Measurements from ENCODE around the gene SLC13A4.
"Not testable (repeated sequence)": the region's sequence is repeated elsewhere in the genome, so short reads cannot be mapped to it uniquely, and the experiment has no call there.

Gene SLC13A4

DNA sequence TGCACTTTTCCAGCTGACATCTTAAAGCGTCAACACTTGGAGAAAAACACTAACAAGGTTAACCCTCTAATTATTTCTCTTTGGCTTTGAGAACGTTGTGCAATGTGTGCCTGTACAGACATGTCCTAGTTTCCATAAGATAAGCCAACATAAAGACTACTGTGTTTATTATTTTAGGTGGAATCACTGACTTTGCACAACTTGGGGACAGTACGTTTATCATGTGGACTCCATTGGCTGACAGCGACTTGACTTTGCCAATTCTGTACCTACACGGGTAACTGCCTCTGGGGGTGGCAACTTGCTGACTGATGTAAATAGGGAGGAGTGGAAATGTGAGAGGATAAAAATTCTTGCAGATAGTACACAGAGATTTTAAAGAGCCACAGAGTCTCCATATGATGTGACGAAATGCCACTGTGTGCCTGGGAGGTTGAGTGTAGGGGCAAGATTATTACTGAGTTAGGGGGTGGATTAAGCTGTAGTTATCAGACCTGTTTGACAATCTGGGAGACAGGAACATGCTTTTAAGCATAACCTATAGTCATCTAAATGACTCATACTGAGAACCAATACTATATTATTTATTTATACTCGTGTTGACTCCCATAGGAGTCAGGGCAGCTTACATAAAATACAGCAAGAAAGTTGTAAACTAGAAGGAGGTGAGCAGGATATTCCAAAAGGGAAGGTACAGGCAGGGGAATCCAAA is 21.0 kb downstream of the SLC13A4 start:
- H3K4me3 ChIP-seq (ENCODE audit: low read depth, low read length) = no peak overlapping the region
- no peak for DNase-seq (ENCODE audit: low read depth)

DNA sequence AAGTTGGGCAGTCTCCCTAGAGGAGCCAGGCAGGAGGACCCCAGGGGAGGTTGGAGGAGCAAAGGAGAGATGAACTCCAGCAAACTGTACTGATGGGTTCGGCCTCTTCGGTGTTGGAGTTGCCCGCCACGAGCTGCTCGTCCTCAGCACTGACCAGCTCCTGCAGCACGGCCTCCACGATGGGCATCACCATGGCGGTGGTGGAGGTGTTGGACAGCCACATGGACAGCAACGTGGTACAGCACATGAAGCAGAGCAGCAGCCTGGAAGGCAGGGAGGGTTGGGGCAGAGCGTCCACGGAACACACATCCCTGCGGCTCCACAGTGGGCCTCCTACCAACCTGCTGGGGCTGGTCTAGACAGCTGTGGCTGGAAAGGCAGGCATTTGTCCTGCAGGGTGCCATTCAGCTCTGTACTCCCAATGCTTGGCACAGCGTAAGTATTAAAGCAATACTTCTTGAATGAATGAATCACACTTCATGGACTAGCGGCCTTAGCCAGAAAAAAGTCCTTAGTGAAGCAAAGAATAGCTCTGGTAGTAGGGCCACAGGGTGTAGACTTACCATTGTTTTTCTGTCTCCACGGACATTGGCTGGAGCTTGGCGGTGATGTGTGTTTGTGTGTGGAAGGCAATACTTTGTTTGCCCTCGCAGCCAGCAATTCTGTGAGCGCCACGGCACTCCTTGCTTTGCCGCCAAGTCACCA is 21.8 kb downstream of the SLC13A4 start:
- H3K4me3 ChIP-seq (ENCODE audit: low read depth, low read length) = no peak overlapping the region
- no peak for DNase-seq (ENCODE audit: low read depth)

- H3K4me3 ChIP-seq (ENCODE audit: low read depth, low read length) = no peak overlapping the region
- DNase-seq (ENCODE audit: low read depth) = no peak
These were observed 23.3 kb downstream of the SLC13A4 start for GRCh38 chr7:135704698-135705097.

- DNase-seq (ENCODE audit: low read depth) = no peak
- no peak overlapping the region for H3K4me3 ChIP-seq (ENCODE audit: low read depth, low read length)
These were observed 23.9 kb downstream of the SLC13A4 start for GRCh38 chr7:135704074-135704473.

GRCh38 chr7:135697276-135698049 is 30.5 kb downstream of the SLC13A4 start:
- no peak for DNase-seq (ENCODE audit: low read depth)

DNA sequence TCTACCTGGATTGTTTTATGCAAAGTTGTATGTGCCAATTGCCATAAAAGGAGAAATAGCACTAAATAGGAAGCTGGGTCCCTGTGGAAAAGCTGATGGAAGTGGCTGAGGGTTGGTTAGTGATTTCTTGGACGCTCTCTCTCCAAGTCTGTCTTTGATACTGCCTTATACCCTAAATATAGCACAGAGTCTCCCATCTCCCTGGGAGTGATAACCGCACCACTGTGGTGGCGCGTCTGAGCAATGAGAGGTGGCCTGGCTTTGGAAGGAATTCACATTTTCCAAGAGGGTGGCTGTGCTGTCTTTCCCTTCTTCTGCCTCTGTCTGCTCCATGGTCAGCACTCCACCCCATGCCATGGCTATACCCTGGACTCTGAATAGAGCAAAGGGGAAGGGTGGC is 34.4 kb downstream of the SLC13A4 start:
- DNase-seq (ENCODE audit: low read depth) = no peak
- H3K4me3 ChIP-seq (ENCODE audit: low read depth, low read length) = no peak overlapping the region

More at GRCh38 chr7:135697276-135698049, 30.5 kb downstream of the SLC13A4 start:
- H3K4me3 ChIP-seq (ENCODE audit: low read depth, low read length) = no peak overlapping the region

GRCh38 chr7:135692606-135693005 is 35.4 kb downstream of the SLC13A4 start:
- H3K4me3 ChIP-seq (ENCODE audit: low read depth, low read length); DNase-seq (ENCODE audit: low read depth): not testable (repeated sequence)

DNA sequence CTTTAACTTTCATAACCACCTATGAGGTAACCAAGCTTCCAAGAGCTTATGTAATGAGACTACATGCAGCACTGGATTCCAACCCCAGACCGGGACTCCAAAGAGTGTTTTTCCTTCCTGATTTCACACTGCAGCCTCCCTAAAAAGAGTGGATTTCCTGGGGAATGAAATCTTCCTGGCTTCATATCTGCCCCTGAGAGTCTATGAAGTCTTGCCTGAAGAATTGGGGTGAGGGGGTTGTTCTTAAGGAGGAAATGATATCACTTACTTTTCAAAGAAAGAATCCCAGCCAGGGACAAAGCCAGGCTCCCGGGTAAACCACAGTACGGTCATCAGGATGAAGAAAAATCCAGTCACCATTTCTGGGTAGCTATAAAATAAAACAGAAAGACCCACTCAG is 35.9 kb downstream of the SLC13A4 start:
- no peak overlapping the region for H3K4me3 ChIP-seq (ENCODE audit: low read depth, low read length)
- no peak for DNase-seq (ENCODE audit: low read depth)

DNA sequence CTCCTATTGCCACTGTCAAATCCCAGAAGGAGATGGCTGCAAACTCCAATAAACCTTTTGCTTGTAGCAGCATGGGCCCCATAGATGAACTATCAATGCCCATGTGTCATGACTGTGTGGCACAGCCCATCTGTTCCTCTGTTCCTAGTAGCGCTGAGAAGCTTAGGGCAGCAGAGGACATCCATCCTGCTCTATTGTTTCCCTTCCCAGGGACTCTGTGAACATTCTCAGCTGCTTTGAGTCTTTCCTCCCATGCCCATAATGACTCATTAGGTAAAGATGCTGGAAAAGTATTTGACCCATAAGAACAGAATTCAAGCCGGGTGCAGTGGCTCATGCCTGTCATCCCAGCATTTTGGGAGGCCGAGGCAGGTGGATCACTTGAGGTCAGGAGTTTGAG is 37.4 kb downstream of the SLC13A4 start:
- H3K4me3 ChIP-seq (ENCODE audit: low read depth, low read length) = no peak overlapping the region
- peak; percentile 49 for DNase-seq (ENCODE audit: low read depth)

- no peak for DNase-seq (ENCODE audit: low read depth)
- H3K4me3 ChIP-seq (ENCODE audit: low read depth, low read length) = no peak overlapping the region
These were observed 40.5 kb downstream of the SLC13A4 start for GRCh38 chr7:135687466-135687865.

- no peak for DNase-seq (ENCODE audit: low read depth)
- H3K4me3 ChIP-seq (ENCODE audit: low read depth, low read length) = no peak overlapping the region
These were observed 42.5 kb downstream of the SLC13A4 start for GRCh38 chr7:135685306-135686084.

- DNase-seq (ENCODE audit: low read depth) = no peak
- no peak overlapping the region for H3K4me3 ChIP-seq (ENCODE audit: low read depth, low read length)
These were observed 43.3 kb downstream of the SLC13A4 start for GRCh38 chr7:135684699-135685098.

DNA sequence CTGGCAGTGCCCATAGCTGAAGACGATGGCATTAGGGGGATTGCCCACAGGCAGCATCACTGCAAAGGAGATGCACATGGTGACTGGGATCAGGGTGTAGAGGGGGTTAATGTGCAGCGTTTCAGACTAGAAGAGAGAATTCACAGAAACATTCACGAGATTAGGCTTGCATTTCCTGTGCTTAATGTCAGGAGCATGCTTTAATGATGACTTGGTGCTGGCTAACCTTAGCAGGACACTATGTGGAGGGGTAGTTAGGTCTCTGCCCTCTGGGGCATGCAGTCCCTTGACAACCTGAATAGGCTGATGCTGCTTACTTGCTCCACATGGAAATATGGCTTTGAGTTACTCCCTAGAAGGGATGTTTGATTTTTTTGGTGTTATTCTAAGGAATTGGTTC is 43.9 kb downstream of the SLC13A4 start:
- H3K4me3 ChIP-seq (ENCODE audit: low read depth, low read length) = no peak overlapping the region

GRCh38 chr7:135683609-135684008 is 44.4 kb downstream of the SLC13A4 start:
- H3K4me3 ChIP-seq (ENCODE audit: low read depth, low read length) = no peak overlapping the region
- no peak for DNase-seq (ENCODE audit: low read depth)

More for the DNA sequence above, 43.9 kb downstream of the SLC13A4 start:
- DNase-seq (ENCODE audit: low read depth) = no peak

DNA sequence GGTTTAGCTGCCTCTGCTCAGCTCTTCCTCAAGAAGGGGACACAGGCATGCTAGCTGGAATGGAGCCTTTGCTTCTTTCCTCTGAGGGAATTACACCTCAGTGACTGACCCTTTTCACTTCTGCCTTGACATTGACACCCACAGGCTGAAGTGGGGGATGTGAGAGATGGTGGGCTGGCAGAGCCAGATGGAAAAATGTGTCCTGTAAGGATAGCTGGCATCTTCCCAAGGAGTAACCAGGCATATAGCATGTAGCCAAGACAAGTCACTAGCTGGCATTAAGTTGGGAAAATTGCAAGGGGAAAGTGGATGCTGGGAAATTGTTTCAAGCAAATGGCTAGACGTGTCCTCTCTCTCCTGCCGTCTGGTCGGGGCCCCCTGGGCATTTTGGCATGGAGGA is 45.8 kb downstream of the SLC13A4 start:
- DNase-seq (ENCODE audit: low read depth) = no peak
- H3K4me3 ChIP-seq (ENCODE audit: low read depth, low read length) = no peak overlapping the region

GRCh38 chr7:135681762-135682161 is 46.2 kb downstream of the SLC13A4 start:
- H3K4me3 ChIP-seq (ENCODE audit: low read depth, low read length) = no peak overlapping the region
- DNase-seq (ENCODE audit: low read depth) = no peak

- H3K4me3 ChIP-seq (ENCODE audit: low read depth, low read length) = no peak overlapping the region
- DNase-seq (ENCODE audit: low read depth) = no peak
These were observed 49.1 kb downstream of the SLC13A4 start for GRCh38 chr7:135678612-135679575.

DNA sequence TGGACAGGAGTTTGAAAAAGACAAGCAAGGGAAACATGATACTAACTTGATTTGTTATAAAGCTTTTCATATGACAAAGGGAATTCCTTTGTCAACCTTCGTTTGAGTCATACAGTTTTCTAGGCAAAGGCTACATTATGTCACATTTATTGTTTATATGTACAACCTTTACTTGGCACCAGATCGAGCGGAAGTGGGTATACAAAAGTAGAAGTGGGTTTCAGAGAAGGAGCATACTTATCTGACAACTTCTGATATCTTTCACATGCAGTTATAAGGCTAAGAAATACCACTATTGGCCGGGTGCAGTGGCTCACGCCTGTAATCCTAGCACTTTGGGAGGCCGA is 54.7 kb downstream of the SLC13A4 start:
- DNase-seq (ENCODE audit: low read depth) = no peak
- no peak overlapping the region for H3K4me3 ChIP-seq (ENCODE audit: low read depth, low read length)

Measured in skeletal muscle cell (primary cell).